Daoy (cell line): ENCODE measurements around the gene ARHGAP6. TPM values are rescaled to one million over a fixed set of nuclear protein-coding genes. Genes with fewer than 3 reads are reported as not detected.
"Not testable (repeated sequence)": the region's sequence is repeated elsewhere in the genome, so short reads cannot be mapped to it uniquely, and the experiment has no call there.

ENCODE experiments used
- DNase-seq: peaks from one replicate; pipeline ENCODE4 v3.0.0-alpha.2; 2015; ENCODE audit warnings: low read depth
- total RNA-seq: library from RNA; depleted of rRNA; stranded (reverse); fragments of >200 nt; shearing (Covaris generic); gene quantifications from 2 replicates; pipeline ENCODE4 v1.2.3, GENCODE V29; 2014

The ARHGAP6 gene
- total RNA-seq, 1 experiment from 2014 or later = not detected

GRCh38 chrX:11641349-11642065, 24.2 kb downstream of the ARHGAP6 start:
- DNase-seq = no peak

DNA sequence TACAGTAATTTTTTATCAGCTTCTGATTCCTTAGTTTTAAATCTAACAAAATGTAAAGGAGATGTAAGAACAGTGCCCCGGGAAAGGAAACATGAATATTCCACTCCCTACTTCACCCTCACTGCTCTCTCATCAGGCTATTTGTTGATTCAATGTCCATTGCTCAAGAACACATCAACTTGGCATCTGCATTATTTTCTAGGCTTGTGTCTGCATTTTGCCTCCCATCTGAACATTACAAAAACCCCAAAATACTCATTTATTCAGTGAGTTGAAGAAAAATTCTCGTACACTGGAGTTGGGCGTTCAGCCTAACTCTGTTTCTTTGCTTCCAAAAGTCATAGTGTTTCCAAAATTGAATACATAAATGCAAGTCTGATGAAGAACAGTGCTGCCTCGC, 25.6 kb downstream of the ARHGAP6 start:
- DNase-seq = no peak

GRCh38 chrX:11632732-11633131, 33.0 kb downstream of the ARHGAP6 start:
- DNase-seq = no peak

DNA sequence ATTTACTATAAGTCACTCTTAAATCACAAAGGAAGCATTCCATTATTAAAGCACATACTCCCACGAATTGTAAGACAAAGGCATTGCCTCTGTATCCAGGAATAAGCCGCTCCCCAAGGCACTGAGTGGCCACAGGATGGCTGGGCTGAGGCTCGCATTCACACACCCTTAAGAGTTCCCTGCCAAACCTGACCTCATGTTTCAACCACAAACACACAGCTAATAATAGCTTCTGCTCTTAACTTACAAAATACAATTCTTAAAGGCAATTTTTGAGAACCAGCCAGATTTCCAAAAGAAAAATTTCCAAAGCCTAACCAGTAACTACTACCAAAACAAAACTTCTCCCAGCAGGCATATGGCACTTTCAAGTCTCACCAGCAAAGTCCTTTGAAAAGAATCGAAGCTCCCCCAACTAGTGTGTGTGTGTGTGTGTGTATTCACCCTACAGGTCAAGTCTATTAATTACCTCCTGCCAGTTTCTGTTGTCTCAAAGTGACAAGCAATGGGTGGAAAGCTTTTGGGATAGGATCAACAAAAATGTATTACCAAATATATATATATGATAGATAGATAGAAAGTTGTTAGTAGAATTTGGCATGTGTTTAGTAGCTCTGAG, 36.0 kb downstream of the ARHGAP6 start:
- DNase-seq = no peak

DNA sequence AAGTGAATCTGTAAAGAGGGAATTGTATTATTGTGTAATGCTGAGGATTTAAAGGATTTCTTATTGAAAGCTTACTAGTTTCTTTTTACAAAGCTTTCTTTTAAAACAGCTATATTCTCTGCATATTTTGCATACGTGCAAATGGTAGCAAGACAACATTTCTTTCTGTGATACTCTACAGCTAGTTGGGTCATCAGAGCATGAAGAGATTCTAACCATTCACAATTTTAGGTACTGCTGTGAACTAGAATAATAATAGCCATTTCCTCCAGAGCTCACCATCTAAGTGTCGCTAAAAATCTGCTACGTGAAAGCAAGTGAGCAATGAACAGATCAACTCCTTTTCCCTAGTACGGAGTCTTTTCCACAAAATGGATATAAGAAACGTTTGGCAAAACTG, 37.3 kb downstream of the ARHGAP6 start:
- DNase-seq = no peak

- no peak for DNase-seq
Measured at GRCh38 chrX:11626351-11626750, 39.4 kb downstream of the ARHGAP6 start.

- no peak for DNase-seq
Measured at GRCh38 chrX:11619441-11619840, 46.3 kb downstream of the ARHGAP6 start.

DNA sequence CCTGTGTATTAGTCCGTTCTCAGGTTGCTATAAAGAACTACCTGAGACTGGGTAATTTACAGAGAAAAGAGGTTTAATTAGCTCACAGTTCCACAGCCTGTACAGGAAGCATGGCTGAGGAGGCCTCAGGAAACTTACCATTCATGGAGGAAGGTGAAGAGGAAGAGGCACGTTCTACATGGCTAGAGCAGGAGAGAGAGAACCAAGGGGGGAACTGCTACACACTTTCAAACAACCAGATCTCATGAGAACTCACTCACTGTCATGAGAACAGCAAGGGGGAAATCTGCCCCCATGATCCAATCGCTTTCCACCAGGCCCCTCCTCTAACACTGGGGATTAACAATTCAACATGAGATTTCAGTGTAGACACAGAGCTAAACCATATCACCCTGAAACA, 51.5 kb downstream of the ARHGAP6 start:
- DNase-seq = not testable (repeated sequence)

GRCh38 chrX:11611965-11612364, 53.8 kb downstream of the ARHGAP6 start:
- no peak for DNase-seq

DNA sequence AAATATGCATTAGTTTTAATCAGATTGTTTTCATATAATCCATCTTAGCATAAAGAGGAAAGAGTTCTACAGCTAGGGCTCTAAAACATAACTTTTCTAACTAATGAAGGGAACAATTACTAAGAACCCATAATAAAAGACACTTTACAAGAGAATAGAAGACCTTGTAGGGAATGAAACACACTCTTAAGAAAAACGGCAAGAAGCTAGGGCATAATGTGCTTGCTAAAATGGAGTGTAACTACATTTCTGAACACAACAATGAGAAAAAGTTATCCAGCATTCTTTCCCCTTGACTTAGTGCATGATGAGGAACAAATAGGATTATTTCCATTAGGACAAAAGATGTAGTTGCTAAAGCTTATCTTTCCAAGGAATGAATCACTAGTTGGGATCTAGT, 54.6 kb downstream of the ARHGAP6 start:
- no peak for DNase-seq

GRCh38 chrX:11609109-11609508, 56.6 kb downstream of the ARHGAP6 start:
- DNase-seq = no peak

GRCh38 chrX:11606408-11606807, 59.3 kb downstream of the ARHGAP6 start:
- DNase-seq = no peak

- no peak for DNase-seq
Measured at GRCh38 chrX:11600578-11600977, 65.1 kb downstream of the ARHGAP6 start.

DNA sequence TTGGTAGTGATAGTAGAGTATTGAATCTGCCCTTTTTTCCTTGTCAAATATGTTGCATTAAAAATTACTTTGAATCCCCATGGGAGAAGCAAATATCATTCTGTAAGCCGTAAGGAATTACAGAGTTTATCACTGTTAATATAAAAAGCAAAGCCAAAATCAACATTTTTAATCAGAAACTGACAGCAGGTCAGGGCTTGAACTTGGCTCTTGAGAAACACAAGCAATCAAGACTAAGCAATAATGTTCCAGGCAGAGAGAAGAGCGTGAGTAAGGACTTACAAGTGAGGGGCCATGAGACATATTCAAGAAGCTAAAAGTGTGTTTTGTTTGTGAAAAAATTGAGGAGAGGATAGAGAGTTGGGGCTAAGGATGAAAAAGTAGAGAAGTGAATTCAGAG, 68.2 kb downstream of the ARHGAP6 start:
- no peak for DNase-seq

DNA sequence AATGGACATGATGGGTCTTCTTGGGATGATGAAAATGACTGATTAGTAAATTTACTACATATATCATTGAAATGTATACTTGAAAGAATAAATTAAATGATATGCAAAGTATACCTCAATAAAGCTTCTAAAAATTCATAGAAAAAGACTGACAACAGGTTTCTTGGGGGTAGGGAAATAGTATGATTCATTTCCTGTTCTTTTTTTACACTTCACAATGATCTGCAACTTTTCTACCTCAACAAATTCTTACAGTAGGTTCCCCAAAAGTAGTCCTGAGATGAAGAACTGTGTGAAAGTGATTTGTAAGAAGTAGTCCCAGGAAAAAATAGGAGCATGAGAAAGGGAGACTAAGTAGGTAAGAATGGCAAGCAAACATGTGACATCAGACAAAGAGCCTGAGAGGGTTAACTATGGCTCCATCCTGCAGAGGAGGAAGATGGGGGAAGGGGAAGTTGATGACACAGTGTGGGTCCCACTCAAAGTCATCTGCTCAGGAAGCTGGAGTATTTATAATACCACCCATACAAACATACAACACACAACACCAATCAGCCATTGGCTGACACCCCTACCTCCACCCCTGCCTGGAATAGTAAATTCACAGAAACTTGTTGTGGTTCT, 73.9 kb downstream of the ARHGAP6 start:
- DNase-seq = no peak

DNA sequence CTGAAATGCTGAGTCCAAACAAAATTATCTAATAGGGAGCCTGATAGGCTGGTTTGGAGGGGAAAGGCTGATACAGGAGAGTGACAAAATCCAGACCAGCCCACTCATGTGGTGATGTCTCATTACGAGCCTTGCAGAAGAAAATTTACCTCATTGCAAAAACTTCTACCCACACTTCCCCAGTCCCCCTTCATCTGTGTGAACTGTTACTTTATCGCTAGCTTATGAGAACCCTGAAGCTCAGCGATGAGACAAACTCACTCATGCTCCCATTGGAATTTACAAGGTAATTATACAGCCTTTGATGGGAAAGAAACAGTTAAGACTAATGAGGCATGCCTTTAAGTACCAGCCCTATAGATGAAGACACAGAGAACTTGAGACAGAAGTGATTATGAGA, 76.1 kb downstream of the ARHGAP6 start:
- DNase-seq = no peak

GRCh38 chrX:11588097-11588496, 77.6 kb downstream of the ARHGAP6 start:
- DNase-seq = no peak

DNA sequence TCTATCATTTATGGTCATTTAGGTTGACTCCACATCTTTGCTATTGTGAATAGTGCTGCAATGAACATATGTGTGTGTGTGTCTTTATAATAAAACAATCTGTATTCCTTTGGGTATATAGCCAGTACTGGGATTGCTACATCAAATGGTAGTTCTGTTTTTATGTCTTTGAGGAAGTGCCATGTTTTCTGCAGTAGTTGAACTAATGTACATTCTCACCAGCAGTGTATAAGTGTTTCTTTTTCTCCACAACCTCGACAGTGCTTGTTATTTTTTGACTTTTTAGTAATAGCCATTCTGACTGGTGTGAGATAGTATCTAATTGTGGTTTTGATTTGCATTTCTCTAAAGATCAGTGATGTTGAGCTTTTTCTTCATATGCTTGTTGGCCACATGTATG, 80.5 kb downstream of the ARHGAP6 start:
- DNase-seq = no peak

GRCh38 chrX:11580789-11581188, 84.9 kb downstream of the ARHGAP6 start:
- no peak for DNase-seq

DNA sequence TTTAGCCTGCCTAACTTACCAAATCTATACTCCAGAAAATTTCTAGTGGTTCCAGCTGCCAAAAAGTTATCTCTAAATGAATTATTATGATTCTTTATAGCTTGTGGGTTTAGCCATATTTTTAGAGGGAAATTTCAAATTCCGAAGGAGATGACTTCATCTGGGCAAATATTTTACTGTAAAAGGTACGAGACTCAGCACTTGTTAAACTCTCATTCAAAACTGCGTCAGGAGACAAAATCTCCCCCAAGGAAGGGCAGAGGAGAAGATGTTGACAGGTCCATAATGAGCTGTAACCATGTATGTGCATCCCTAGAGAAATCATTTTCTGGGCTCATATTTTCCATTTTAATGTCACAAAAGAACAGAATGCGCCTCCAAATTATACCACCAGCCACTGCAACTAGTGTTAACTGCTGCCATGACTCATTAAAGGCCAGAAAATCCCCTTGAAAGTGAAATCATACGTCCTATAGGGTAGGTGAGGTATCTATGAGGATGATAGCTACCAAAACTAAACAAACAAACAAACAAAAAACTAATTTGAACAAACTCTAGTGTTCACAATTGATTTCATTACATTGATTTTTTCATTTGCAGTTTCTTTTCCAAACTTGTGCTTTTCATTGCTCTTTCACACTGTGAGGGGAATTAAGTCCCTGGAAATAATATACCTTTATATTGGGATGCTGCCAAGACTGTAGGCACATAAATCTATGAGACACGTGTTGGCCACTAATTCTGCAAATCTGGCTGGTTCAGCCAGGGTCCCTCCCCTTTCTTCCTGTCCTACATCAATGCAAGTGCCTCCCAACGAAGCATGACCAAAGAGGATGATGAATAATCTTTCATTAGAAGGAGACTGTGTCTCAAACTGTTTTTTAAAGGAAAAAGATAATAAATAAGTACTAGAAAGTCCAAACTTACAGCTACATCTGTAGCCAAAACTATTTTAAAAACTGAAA, 85.8 kb downstream of the ARHGAP6 start:
- DNase-seq = peak; percentile 24

DNA sequence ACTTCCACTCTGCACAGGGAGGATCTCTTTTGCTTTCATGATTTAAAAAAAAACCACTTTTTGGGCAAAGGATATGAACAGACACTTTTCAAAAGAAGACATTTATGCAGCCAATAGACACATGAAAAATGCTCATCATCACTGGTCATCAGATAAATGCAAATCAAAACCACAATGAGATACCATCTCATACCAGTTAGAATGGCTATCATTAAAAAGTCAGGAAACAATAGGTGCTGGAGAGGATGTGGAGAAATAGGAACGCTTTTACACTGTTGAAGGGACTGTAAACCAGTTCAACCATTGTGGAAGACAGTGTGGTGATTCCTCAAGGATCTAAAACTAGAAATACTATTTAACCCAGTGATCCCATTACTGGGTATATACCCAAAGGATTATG, 87.4 kb downstream of the ARHGAP6 start:
- DNase-seq = not testable (repeated sequence)

DNA sequence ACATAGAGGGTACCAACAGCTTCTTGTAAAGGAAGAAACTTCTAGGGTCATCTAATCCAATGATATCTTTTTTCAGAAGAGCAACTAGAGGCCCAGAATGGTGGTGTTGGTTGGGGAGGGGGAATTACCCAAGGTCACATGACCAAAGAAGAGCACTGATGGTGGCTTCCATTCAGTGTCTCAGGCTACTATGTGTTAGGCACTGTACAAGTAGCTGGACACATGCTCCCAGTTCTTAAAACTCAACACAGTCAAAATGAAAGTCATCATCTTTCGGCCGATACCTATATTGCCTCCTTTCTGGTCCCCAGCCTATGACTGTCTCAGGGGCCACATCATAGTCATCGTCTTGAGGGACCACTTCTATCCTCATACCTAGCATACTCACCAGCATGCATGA, 88.1 kb downstream of the ARHGAP6 start:
- DNase-seq = no peak
